SK-N-SH (cell line): ENCODE results near the gene SELENOM. TPM values are rescaled to one million over a fixed set of nuclear protein-coding genes. Genes with fewer than 3 reads are reported as not detected.

ENCODE experiments used
- CTCF ChIA-PET: fragments of 300-600, 350-600 bp; formaldehyde crosslinking; extraction: SDS; loops from one replicate; lab custom pipeline; 2021; lab: Yijun Ruan, JAX
- POLR2A ChIA-PET: fragments of 350-600 bp; sonication (Branson Sonifier 250); formaldehyde crosslinking; extraction: SDS; loops from one replicate; lab custom pipeline; 2020; ENCODE audit warnings: antibody characterized with exemption, inconsistent platforms; lab: Yijun Ruan, JAX
- DNase-seq: peaks from one replicate; pipeline ENCODE4 v3.0.0; 2012
- H2AFZ ChIP-seq: fragments of 200-600 bp; sonication (generic); 2 replicates; pipeline ENCODE4 v1.8.1; 2016; ENCODE audit warnings: antibody characterized with exemption, mild to moderate bottlenecking, low read depth
- H3F3A ChIP-seq: fragments of 200-600 bp; sonication (generic); replicated peaks from 2 replicates; pipeline ENCODE3; 2016; ENCODE audit warnings: antibody characterized with exemption, mild to moderate bottlenecking; ENCODE audit not compliant: insufficient read depth
- H3K27ac ChIP-seq, 2 experiments: fragments of 200-500 bp in 1 of 2; fragments of 200-600 bp in 1 of 2; sonication (Bioruptor generic) in 1 of 2; sonication (generic), shearing (Covaris generic) in 1 of 2; 2 replicates each; pipeline versions ENCODE4 v1.5.1 to v1.6.1; 2014 to 2016; ENCODE audit warnings: low read depth in 2 of 2, inconsistent platforms in 1 of 2, low read length in 1 of 2, mild to moderate bottlenecking in 1 of 2, mixed read lengths in 1 of 2
- H3K27me3 ChIP-seq: fragments of 200-600 bp; sonication (generic), shearing (Covaris generic); 2 replicates; pipeline ENCODE4 v1.6.1; 2016; ENCODE audit warnings: mixed run types; ENCODE audit not compliant: insufficient read depth
- H3K36me3 ChIP-seq, 2 experiments: fragments of 200-500 bp in 1 of 2; fragments of 200-600 bp in 1 of 2; sonication (Bioruptor generic) in 1 of 2; sonication (generic) in 1 of 2; replicated peaks in 1 of 2; 2 replicates each; pipeline versions ENCODE3 to v1.5.1; 2014 to 2016; ENCODE audit warnings: low read length in 1 of 2, mild to moderate bottlenecking in 1 of 2; ENCODE audit not compliant: insufficient read depth in 2 of 2, control insufficient read depth in 1 of 2
- H3K4me1 ChIP-seq, 2 experiments: fragments of 200-500 bp in 1 of 2; fragments of 200-600 bp in 1 of 2; sonication (Bioruptor generic) in 1 of 2; sonication (generic), shearing (Covaris generic) in 1 of 2; 2 replicates each; pipeline versions ENCODE4 v1.5.1 to v1.6.1; 2014 to 2016; ENCODE audit warnings: low read depth in 1 of 2, low read length in 1 of 2, mixed run types in 1 of 2; ENCODE audit not compliant: insufficient read depth in 2 of 2, control insufficient read depth in 1 of 2
- H3K4me2 ChIP-seq: fragments of 200-600 bp; sonication (generic), shearing (Covaris generic); 2 replicates; pipeline ENCODE4 v1.6.1; 2017; ENCODE audit warnings: mixed run types
- H3K4me3 ChIP-seq, 2 experiments: fragments of 200-500 bp in 1 of 2; fragments of 200-600 bp in 1 of 2; sonication (Bioruptor generic) in 1 of 2; sonication (generic), shearing (Covaris generic) in 1 of 2; 2 replicates each; pipeline versions ENCODE4 v1.5.1 to v1.8.1; 2014 to 2016; ENCODE audit warnings: low read depth in 2 of 2, inconsistent platforms in 1 of 2, low read length in 1 of 2, mild to moderate bottlenecking in 1 of 2, mixed read lengths in 1 of 2, moderate library complexity in 1 of 2
- H3K79me2 ChIP-seq: fragments of 200-600 bp; sonication (generic); 2 replicates; pipeline ENCODE4 v1.8.1; 2017; ENCODE audit warnings: mild to moderate bottlenecking; ENCODE audit not compliant: insufficient read depth
- H3K9ac ChIP-seq: fragments of 200-600 bp; sonication (generic); 2 replicates; pipeline ENCODE4 v1.6.1; 2017; ENCODE audit warnings: mixed run types
- H3K9me2 ChIP-seq: fragments of 200-600 bp; sonication (generic); 2 replicates; pipeline ENCODE4 v1.6.1; 2017; ENCODE audit warnings: mixed run types
- H3K9me3 ChIP-seq: fragments of 200-600 bp; sonication (generic); 2 replicates; pipeline ENCODE4 v1.6.1; 2017; ENCODE audit warnings: mixed run types, mild to moderate bottlenecking, moderate library complexity
- H4K20me1 ChIP-seq: fragments of 200-600 bp; sonication (generic); 2 replicates; pipeline ENCODE4 v1.6.1; 2017; ENCODE audit warnings: mild to moderate bottlenecking, mixed run types; ENCODE audit not compliant: insufficient read depth
- CHD2 ChIP-seq: fragments of 150-350 bp; IDR thresholded peaks from 2 replicates; pipeline ENCODE4 v1.6.1; 2018; ENCODE audit warnings: low read length; ENCODE audit not compliant: partially characterized antibody
- EP300 ChIP-seq, 2 experiments: IDR thresholded peaks; 2 replicates each; pipeline versions ENCODE4 v1.4.0 to v1.6.1; 2012; ENCODE audit warnings: borderline replicate concordance in 1 of 2, low read depth in 1 of 2, low read length in 1 of 2
- FOSL2 ChIP-seq: IDR thresholded peaks from 2 replicates; pipeline ENCODE4 v1.4.0; 2012; ENCODE audit warnings: low read depth, mild to moderate bottlenecking, moderate library complexity, borderline replicate concordance
- GABPA ChIP-seq: IDR thresholded peaks from 2 replicates; pipeline ENCODE4 v1.4.0; 2012; ENCODE audit warnings: low read depth, mild to moderate bottlenecking
- GATA2 ChIP-seq: sonication (generic); formaldehyde crosslinking; IDR thresholded peaks from 2 replicates; pipeline ENCODE4 v1.5.0; 2020; ENCODE audit warnings: mild to moderate bottlenecking, missing genetic modification reagents
- JUND ChIP-seq: IDR thresholded peaks from 2 replicates; pipeline ENCODE4 v1.4.0; 2012
- MEF2A ChIP-seq: IDR thresholded peaks from 2 replicates; pipeline ENCODE4 v1.4.0; 2012; ENCODE audit warnings: low read depth, borderline replicate concordance
- PBX3 ChIP-seq: IDR thresholded peaks from 2 replicates; pipeline ENCODE4; 2012
- SIN3A ChIP-seq: IDR thresholded peaks from 2 replicates; pipeline ENCODE4 v1.6.1; 2012; ENCODE audit warnings: low read depth, mild to moderate bottlenecking, low read length, moderate library complexity, borderline replicate concordance
- SMC3 ChIP-seq: IDR thresholded peaks from 2 replicates; pipeline ENCODE4 v1.6.1; 2012; ENCODE audit warnings: low read depth, low read length, improper control_type of control experiment
- TCF12 ChIP-seq: IDR thresholded peaks from 2 replicates; pipeline ENCODE4 v1.4.0; 2012
- TEAD4 ChIP-seq: IDR thresholded peaks from 2 replicates; pipeline ENCODE4 v1.4.0; 2012; ENCODE audit warnings: mild to moderate bottlenecking, borderline replicate concordance; ENCODE audit not compliant: insufficient read depth
- WGBS: methylation state at CpG from one replicate; pipeline ENCODE4 v1.1.6; 2017; ENCODE audit warnings: low lambda C conversion rate; 5-methylcytosine and 5-hydroxymethylcytosine counted together
- polyA plus RNA-seq, 3 experiments: library from polyadenylated mRNA; depleted of rRNA; stranded (reverse); fragments of >200 nt; gene quantifications; 2 replicates each; pipeline ENCODE4 v1.2.3, GENCODE V29; 2012
- TF ChIP-seq, protein P1 (sequence below): fragments of 200-600 bp; sonication (generic); IDR thresholded peaks from 2 replicates; pipeline ENCODE4 v1.6.1; 2017; ENCODE audit warnings: antibody characterized with exemption, mild to moderate bottlenecking, moderate library complexity
- TF ChIP-seq, protein P2 (sequence below): IDR thresholded peaks from 2 replicates; pipeline ENCODE4 v1.4.0; 2012; ENCODE audit warnings: low read depth, borderline replicate concordance

SELENOM gene
- polyA plus RNA-seq, 1 of the 3 experiments (the other 2 are of a cell fraction) = 117 TPM

- Histone ChIP-seq H3K9me2 (no peaks in the 10 kb centered on the region), H3K79me2 (no peaks in the 10 kb centered on the region), H3K36me3 (no peaks in the 10 kb centered on the region), H3K4me3 (no peak overlapping the region), H3K9me3 (no peaks in the 10 kb centered on the region), H2AFZ (no peak overlapping the region), H3K27ac (no peak overlapping the region), H3K27me3 (no peaks in the 10 kb centered on the region), H3K9ac (no peak overlapping the region), H4K20me1 (no peaks in the 10 kb centered on the region), H3K4me2 (no peak overlapping the region), H3F3A (peaks cover 6% of the 10 kb centered on the region), H3K4me1 (peaks cover 5 to 9% of the 10 kb centered on the region in 2 experiments; a peak in 2 of 4 replicates)
- TF ChIP-seq MEF2A = no peak
- TF ChIP-seq GATA2 (CRISPR knock-in tag) = no peak
- TF ChIP-seq TCF12 = no peak
- TF ChIP-seq, protein P1, sequence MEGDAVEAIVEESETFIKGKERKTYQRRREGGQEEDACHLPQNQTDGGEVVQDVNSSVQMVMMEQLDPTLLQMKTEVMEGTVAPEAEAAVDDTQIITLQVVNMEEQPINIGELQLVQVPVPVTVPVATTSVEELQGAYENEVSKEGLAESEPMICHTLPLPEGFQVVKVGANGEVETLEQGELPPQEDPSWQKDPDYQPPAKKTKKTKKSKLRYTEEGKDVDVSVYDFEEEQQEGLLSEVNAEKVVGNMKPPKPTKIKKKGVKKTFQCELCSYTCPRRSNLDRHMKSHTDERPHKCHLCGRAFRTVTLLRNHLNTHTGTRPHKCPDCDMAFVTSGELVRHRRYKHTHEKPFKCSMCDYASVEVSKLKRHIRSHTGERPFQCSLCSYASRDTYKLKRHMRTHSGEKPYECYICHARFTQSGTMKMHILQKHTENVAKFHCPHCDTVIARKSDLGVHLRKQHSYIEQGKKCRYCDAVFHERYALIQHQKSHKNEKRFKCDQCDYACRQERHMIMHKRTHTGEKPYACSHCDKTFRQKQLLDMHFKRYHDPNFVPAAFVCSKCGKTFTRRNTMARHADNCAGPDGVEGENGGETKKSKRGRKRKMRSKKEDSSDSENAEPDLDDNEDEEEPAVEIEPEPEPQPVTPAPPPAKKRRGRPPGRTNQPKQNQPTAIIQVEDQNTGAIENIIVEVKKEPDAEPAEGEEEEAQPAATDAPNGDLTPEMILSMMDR = no peak
- TF ChIP-seq FOSL2 = no peak
- no peak for TF ChIP-seq CHD2
- no peak for TF ChIP-seq EP300 (IDR thresholded peaks at IDR 0.05; ENCODE audit: borderline replicate concordance in 1 of 2, low read depth in 1 of 2, low read length in 1 of 2)
- no peak for TF ChIP-seq TEAD4
- no peak for TF ChIP-seq SIN3A
- no peak for TF ChIP-seq GABPA
- TF ChIP-seq, protein P2, sequence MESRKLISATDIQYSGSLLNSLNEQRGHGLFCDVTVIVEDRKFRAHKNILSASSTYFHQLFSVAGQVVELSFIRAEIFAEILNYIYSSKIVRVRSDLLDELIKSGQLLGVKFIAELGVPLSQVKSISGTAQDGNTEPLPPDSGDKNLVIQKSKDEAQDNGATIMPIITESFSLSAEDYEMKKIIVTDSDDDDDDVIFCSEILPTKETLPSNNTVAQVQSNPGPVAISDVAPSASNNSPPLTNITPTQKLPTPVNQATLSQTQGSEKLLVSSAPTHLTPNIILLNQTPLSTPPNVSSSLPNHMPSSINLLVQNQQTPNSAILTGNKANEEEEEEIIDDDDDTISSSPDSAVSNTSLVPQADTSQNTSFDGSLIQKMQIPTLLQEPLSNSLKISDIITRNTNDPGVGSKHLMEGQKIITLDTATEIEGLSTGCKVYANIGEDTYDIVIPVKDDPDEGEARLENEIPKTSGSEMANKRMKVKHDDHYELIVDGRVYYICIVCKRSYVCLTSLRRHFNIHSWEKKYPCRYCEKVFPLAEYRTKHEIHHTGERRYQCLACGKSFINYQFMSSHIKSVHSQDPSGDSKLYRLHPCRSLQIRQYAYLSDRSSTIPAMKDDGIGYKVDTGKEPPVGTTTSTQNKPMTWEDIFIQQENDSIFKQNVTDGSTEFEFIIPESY = no peak
- TF ChIP-seq SMC3 = no peak
- no peak for TF ChIP-seq JUND
- no peak for TF ChIP-seq PBX3
- 85% methylated on average over 5 of the region's 5 CpGs for WGBS
- DNase-seq = no peak
- CTCF ChIA-PET = interaction anchor here (1.2 kb wide), 1 partner anchor 28 kb away, joined by 5 read pairs; no protein-coding TSS in a partner anchor
- POLR2A ChIA-PET = interaction anchor here (0.8 kb wide), 1 partner anchor 23 kb away, joined by 3 read pairs; no protein-coding TSS in a partner anchor
Observed at GRCh38 chr22:31056986-31057599, 50.3 kb downstream of the SELENOM start.
